H9 (cell line): Measurements from ENCODE around the gene SERPINH1. TPM values are rescaled to one million over a fixed set of nuclear protein-coding genes. Genes with fewer than 3 reads are reported as not detected.

ENCODE experiments used
- DNase-seq: peaks from one replicate; pipeline ENCODE4 v3.0.0-alpha.2; 2017
- H2AFZ ChIP-seq: one replicate; pipeline ENCODE4 v1.6.1; 2013; ENCODE audit warnings: mild to moderate bottlenecking, low read length, control low read depth, moderate library complexity
- H2AK5ac ChIP-seq: 2 replicates; pipeline ENCODE4 v1.6.1; 2013; ENCODE audit warnings: low read length, control low read depth, mixed read lengths; ENCODE audit not compliant: insufficient read length
- H2BK120ac ChIP-seq: one replicate; pipeline ENCODE4 v1.6.1; 2013; ENCODE audit warnings: low read depth, mild to moderate bottlenecking, low read length, control low read depth, inconsistent platforms; ENCODE audit not compliant: poor library complexity, severe bottlenecking
- H2BK12ac ChIP-seq: 2 replicates; pipeline ENCODE4 v1.6.1; 2013; ENCODE audit warnings: low read length, control low read depth, mixed read lengths, low read depth; ENCODE audit not compliant: insufficient read length
- H2BK15ac ChIP-seq: 2 replicates; pipeline ENCODE4 v1.6.1; 2013; ENCODE audit warnings: low read depth, low read length, control low read depth
- H2BK20ac ChIP-seq: one replicate; pipeline ENCODE4 v1.6.1; 2013; ENCODE audit warnings: low read depth, mild to moderate bottlenecking, low read length, control low read depth, inconsistent platforms; ENCODE audit not compliant: poor library complexity, severe bottlenecking
- H2BK5ac ChIP-seq: 2 replicates; pipeline ENCODE4 v1.6.1; 2013; ENCODE audit warnings: low read length, control low read depth, mixed read lengths; ENCODE audit not compliant: insufficient read length
- H3K14ac ChIP-seq: 2 replicates; pipeline ENCODE4 v1.6.1; 2013; ENCODE audit warnings: low read length, control low read depth; ENCODE audit not compliant: insufficient read depth
- H3K18ac ChIP-seq: 2 replicates; pipeline ENCODE4 v1.6.1; 2013; ENCODE audit warnings: low read depth, mild to moderate bottlenecking, mixed read lengths, low read length, control low read depth; ENCODE audit not compliant: insufficient read length
- H3K23ac ChIP-seq: 2 replicates; pipeline ENCODE4 v1.6.1; 2013; ENCODE audit warnings: low read length, control low read depth, mixed read lengths, low read depth; ENCODE audit not compliant: insufficient read length
- H3K23me2 ChIP-seq: 2 replicates; pipeline ENCODE4 v1.6.1; 2013; ENCODE audit warnings: low read depth, mild to moderate bottlenecking, mixed read lengths, low read length, control low read depth; ENCODE audit not compliant: insufficient read length, poor library complexity, severe bottlenecking
- H3K27ac ChIP-seq: 2 replicates; pipeline ENCODE4 v1.5.1; 2013; ENCODE audit warnings: low read length, control low read depth, mixed read lengths, low read depth; ENCODE audit not compliant: insufficient read length
- H3K27me3 ChIP-seq: 2 replicates; pipeline ENCODE4 v1.6.1; 2013; ENCODE audit warnings: low read length, control low read depth, inconsistent platforms; ENCODE audit not compliant: insufficient read depth
- H3K4ac ChIP-seq: 2 replicates; pipeline ENCODE4 v1.6.1; 2013; ENCODE audit warnings: low read depth, mild to moderate bottlenecking, control low read depth, inconsistent platforms, low read length, moderate library complexity
- H3K4me1 ChIP-seq: 2 replicates; pipeline ENCODE4 v1.6.1; 2013; ENCODE audit warnings: low read length, control low read depth, inconsistent platforms; ENCODE audit not compliant: insufficient read depth
- H3K4me2 ChIP-seq: 2 replicates; pipeline ENCODE4 v1.6.1; 2013; ENCODE audit warnings: low read length, control low read depth, mixed read lengths; ENCODE audit not compliant: insufficient read length, insufficient read depth
- H3K56ac ChIP-seq: 2 replicates; pipeline ENCODE4 v1.6.1; 2013; ENCODE audit warnings: low read depth, mild to moderate bottlenecking, mixed read lengths, low read length, control low read depth; ENCODE audit not compliant: insufficient read length
- H3K79me1 ChIP-seq: 2 replicates; pipeline ENCODE4 v1.6.1; 2013; ENCODE audit warnings: low read depth, mild to moderate bottlenecking, moderate library complexity, low read length, control low read depth, inconsistent platforms; ENCODE audit not compliant: insufficient read depth, poor library complexity, severe bottlenecking
- H3K79me2 ChIP-seq: 2 replicates; pipeline ENCODE4 v1.6.1; 2013; ENCODE audit warnings: low read length, control low read depth, inconsistent platforms; ENCODE audit not compliant: insufficient read depth
- H3K9ac ChIP-seq: 2 replicates; pipeline ENCODE4 v1.6.1; 2013; ENCODE audit warnings: low read length, control low read depth, mixed read lengths; ENCODE audit not compliant: insufficient read length; ENCODE audit errors: extremely low read depth
- H3K9me3 ChIP-seq: one replicate; pipeline ENCODE4 v1.6.1; 2013; ENCODE audit warnings: low read depth, low read length, inconsistent platforms; ENCODE audit not compliant: control insufficient read depth
- H3T11ph ChIP-seq: one replicate; pipeline ENCODE4 v1.6.1; 2013; ENCODE audit warnings: mild to moderate bottlenecking, low read length, control low read depth, inconsistent platforms
- H4K20me1 ChIP-seq: one replicate; pipeline ENCODE4 v1.6.1; 2013; ENCODE audit not compliant: control insufficient read depth, insufficient read length, insufficient read depth
- H4K5ac ChIP-seq: 2 replicates; pipeline ENCODE4 v1.6.1; 2013; ENCODE audit warnings: low read depth, mild to moderate bottlenecking, mixed read lengths, low read length, control low read depth; ENCODE audit not compliant: insufficient read length
- H4K8ac ChIP-seq: replicated peaks from 2 replicates; pipeline ENCODE4 v1.6.1; 2013; ENCODE audit warnings: low read length, control low read depth, mixed read lengths, low read depth; ENCODE audit not compliant: insufficient read length
- H4K91ac ChIP-seq: 2 replicates; pipeline ENCODE4 v1.6.1; 2013; ENCODE audit warnings: low read depth, mild to moderate bottlenecking, moderate library complexity, mixed read lengths, low read length, control low read depth; ENCODE audit not compliant: insufficient read length
- H3K27ac Mint-ChIP-seq, 3 experiments: 2 replicates in 2 of 3; 3 replicates in 1 of 3; pipeline ENCODE4 v1.8.0; 2020 to 2021; ENCODE audit warnings: mixed read lengths in 3 of 3, mild to moderate bottlenecking in 1 of 3, moderate library complexity in 1 of 3
- H3K27me3 Mint-ChIP-seq: 2 replicates; pipeline ENCODE4 v1.8.0; 2021; ENCODE audit warnings: low read depth, mild to moderate bottlenecking, moderate library complexity, mixed read lengths
- H3K36me3 Mint-ChIP-seq, 3 experiments: 2 replicates in 2 of 3; 3 replicates in 1 of 3; pipeline ENCODE4 v1.8.0; 2020 to 2021; ENCODE audit warnings: low read depth in 3 of 3, mixed read lengths in 3 of 3; ENCODE audit not compliant: insufficient read depth in 1 of 3
- H3K4me1 Mint-ChIP-seq, 2 experiments: 2 replicates each; pipeline ENCODE4 v1.8.0; 2020; ENCODE audit warnings: mixed read lengths in 2 of 2
- H3K4me3 Mint-ChIP-seq, 2 experiments: 2 replicates in 1 of 2; 3 replicates in 1 of 2; pipeline ENCODE4 v1.8.0; 2020 to 2021; ENCODE audit warnings: mild to moderate bottlenecking in 2 of 2, mixed read lengths in 2 of 2, moderate library complexity in 1 of 2
- H3K9me3 Mint-ChIP-seq, 2 experiments: 2 replicates in 1 of 2; 3 replicates in 1 of 2; pipeline ENCODE4 v1.8.0; 2020; ENCODE audit warnings: mild to moderate bottlenecking in 2 of 2, mixed read lengths in 2 of 2, moderate library complexity in 1 of 2
- WGBS: extraction: QIAGEN DNeasy Blood & Tissue Kit; methylation state at CpG from one replicate; pipeline ENCODE4 v1.1.7; 2013; ENCODE audit warnings: missing lambda C conversion rate, low lambda C conversion rate, mixed read lengths; ENCODE audit not compliant: insufficient read length; ENCODE audit errors: extremely low coverage; 5-methylcytosine and 5-hydroxymethylcytosine counted together
- total RNA-seq: library from RNA; stranded (reverse); gene quantifications from 2 replicates; pipeline ENCODE4 v1.2.1, GENCODE V29; 2021
- TF ChIP-seq, protein P1 (sequence below): fragments of 200-600 bp; sonication (generic); conservative IDR thresholded peaks from 3 replicates; pipeline ENCODE4 v1.8.0; 2021; ENCODE audit warnings: antibody characterized with exemption, mild to moderate bottlenecking

Gene SERPINH1
- total RNA-seq, 1 experiment from 2014 or later = 253 TPM

DNA sequence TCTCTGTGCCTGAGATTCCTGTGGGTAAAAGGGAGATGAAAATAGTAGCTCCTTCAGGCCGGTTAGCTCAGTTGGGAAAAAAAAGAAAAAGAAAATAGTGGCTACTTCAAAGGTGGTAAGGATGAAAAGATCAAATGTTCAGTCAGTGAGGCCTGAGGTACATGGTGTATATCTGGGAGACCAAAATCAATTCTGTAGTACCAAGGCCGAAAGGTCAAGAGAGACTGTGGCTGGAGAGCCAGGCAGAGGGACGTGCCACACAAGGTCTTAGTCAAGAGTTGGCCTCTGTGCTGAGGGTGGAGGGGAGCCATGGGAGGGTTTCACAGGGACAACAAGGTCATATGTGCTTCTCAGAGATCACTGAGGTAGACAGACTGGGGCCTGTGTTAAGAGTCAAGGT lies 31.5 kb upstream of the SERPINH1 start:
- no peak overlapping the region for H3K4me2 ChIP-seq
- H3K27me3 ChIP-seq = no peaks in the 10 kb centered on the region
- H3K79me2 ChIP-seq = no peaks in the 10 kb centered on the region
- no peaks in the 10 kb centered on the region for H3K9me3 Mint-ChIP-seq
- H4K8ac ChIP-seq = no peak overlapping the region
- H3T11ph ChIP-seq = no peak overlapping the region
- H3K56ac ChIP-seq = no peak overlapping the region
- no peak overlapping the region for H2BK120ac ChIP-seq
- peaks cover 15% of the 10 kb centered on the region for H3K27me3 Mint-ChIP-seq
- no peaks in the 10 kb centered on the region for H3K4me1 ChIP-seq
- H3K27ac Mint-ChIP-seq = peak overlapping the region in 1 of 3 experiments; percentile 3; a peak in 2 of 7 replicates
- no peak overlapping the region for H2AFZ ChIP-seq
- H2AK5ac ChIP-seq = no peak overlapping the region
- H3K18ac ChIP-seq = no peak overlapping the region
- TF ChIP-seq, protein P1, sequence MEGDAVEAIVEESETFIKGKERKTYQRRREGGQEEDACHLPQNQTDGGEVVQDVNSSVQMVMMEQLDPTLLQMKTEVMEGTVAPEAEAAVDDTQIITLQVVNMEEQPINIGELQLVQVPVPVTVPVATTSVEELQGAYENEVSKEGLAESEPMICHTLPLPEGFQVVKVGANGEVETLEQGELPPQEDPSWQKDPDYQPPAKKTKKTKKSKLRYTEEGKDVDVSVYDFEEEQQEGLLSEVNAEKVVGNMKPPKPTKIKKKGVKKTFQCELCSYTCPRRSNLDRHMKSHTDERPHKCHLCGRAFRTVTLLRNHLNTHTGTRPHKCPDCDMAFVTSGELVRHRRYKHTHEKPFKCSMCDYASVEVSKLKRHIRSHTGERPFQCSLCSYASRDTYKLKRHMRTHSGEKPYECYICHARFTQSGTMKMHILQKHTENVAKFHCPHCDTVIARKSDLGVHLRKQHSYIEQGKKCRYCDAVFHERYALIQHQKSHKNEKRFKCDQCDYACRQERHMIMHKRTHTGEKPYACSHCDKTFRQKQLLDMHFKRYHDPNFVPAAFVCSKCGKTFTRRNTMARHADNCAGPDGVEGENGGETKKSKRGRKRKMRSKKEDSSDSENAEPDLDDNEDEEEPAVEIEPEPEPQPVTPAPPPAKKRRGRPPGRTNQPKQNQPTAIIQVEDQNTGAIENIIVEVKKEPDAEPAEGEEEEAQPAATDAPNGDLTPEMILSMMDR = no peak
- peaks cover 4% of the 10 kb centered on the region for H3K23me2 ChIP-seq
- H3K4ac ChIP-seq = no peak overlapping the region
- no peak overlapping the region for H2BK5ac ChIP-seq
- no peak overlapping the region for H3K4me3 Mint-ChIP-seq
- no peaks in the 10 kb centered on the region for H3K36me3 Mint-ChIP-seq
- H3K79me1 ChIP-seq = no peaks in the 10 kb centered on the region
- H4K91ac ChIP-seq = no peak overlapping the region
- no peak overlapping the region for H3K27ac ChIP-seq
- H2BK12ac ChIP-seq = no peak overlapping the region
- H3K9ac ChIP-seq = no peak overlapping the region
- H4K20me1 ChIP-seq = no peaks in the 10 kb centered on the region
- no peak overlapping the region for H3K23ac ChIP-seq
- WGBS = no CpG with 5 or more reads among the region's 3 CpGs
- DNase-seq = no peak
- H3K9me3 ChIP-seq = no peaks in the 10 kb centered on the region
- H3K4me1 Mint-ChIP-seq = peaks cover 19 to 24% of the 10 kb centered on the region in 2 experiments
- no peak overlapping the region for H2BK20ac ChIP-seq
- H2BK15ac ChIP-seq = no peak overlapping the region
- no peak overlapping the region for H4K5ac ChIP-seq
- H3K14ac ChIP-seq = no peak overlapping the region
